Epithelial cell of esophagus (primary cell): ENCODE data around the gene MRTFB.
A peak's percentile ranks its signal among the peaks of the same experiment; 100 is the strongest.

Experiments
- DNase-seq: peaks from one replicate; pipeline ENCODE4 v3.0.0; 2010; ENCODE audit warnings: low read depth
- H3K4me3 ChIP-seq: 2 replicates; pipeline ENCODE4 v1.5.1; 2011; ENCODE audit warnings: mild to moderate bottlenecking, low read length, control low read depth
- CTCF ChIP-seq: IDR thresholded peaks from 2 replicates; pipeline ENCODE4 v1.5.1; 2011; ENCODE audit warnings: low read depth, mild to moderate bottlenecking, low read length, control low read depth, inconsistent platforms; ENCODE audit not compliant: insufficient read depth; ENCODE audit errors: missing control alignments

Gene MRTFB

GRCh38 chr16:14077918-14078317 lies 6.8 kb downstream of the MRTFB start:
- no peak overlapping the region for H3K4me3 ChIP-seq
- TF ChIP-seq CTCF: no peak
- DNase-seq: no peak

- no peak for DNase-seq
- no peak overlapping the region for H3K4me3 ChIP-seq
- no peak for TF ChIP-seq CTCF
Observed at GRCh38 chr16:14086477-14086876, 15.4 kb downstream of the MRTFB start.

- TF ChIP-seq CTCF: no peak
- no peak overlapping the region for H3K4me3 ChIP-seq
- no peak for DNase-seq
Observed at GRCh38 chr16:14087181-14087580, 16.1 kb downstream of the MRTFB start.

GRCh38 chr16:14087590-14088154 lies 16.6 kb downstream of the MRTFB start:
- TF ChIP-seq CTCF: no peak
- DNase-seq: no peak

GRCh38 chr16:14088155-14088753 lies 17.1 kb downstream of the MRTFB start:
- TF ChIP-seq CTCF: no peak
- H3K4me3 ChIP-seq: no peak overlapping the region
- DNase-seq: peak; percentile 66

More at GRCh38 chr16:14087590-14088154, 16.6 kb downstream of the MRTFB start:
- no peak overlapping the region for H3K4me3 ChIP-seq

- DNase-seq: no peak
- no peak for TF ChIP-seq CTCF
- no peak overlapping the region for H3K4me3 ChIP-seq
Observed at GRCh38 chr16:14089283-14089823, 18.2 kb downstream of the MRTFB start.

- no peak for TF ChIP-seq CTCF
- no peak overlapping the region for H3K4me3 ChIP-seq
- DNase-seq: no peak
Observed at GRCh38 chr16:14092561-14092960, 21.4 kb downstream of the MRTFB start.
